ENCODE results near the gene C12orf57. TPM values are rescaled to one million over a fixed set of nuclear protein-coding genes. Genes with fewer than 3 reads are reported as not detected.

Gene C12orf57
- total RNA-seq, 2 experiments from 2014 or later: 305 to 311 TPM

- POLR2A ChIA-PET: interaction anchor here (0.8 to 4.9 kb wide), 3 partner anchors 8 to 321 kb away, joined by 3 to 76 read pairs (median 21); partner anchors contain the start of genes ATN1, C12orf57 and RNU7-1
These were observed 9.7 kb upstream of the C12orf57 start for GRCh38 chr12:6934110-6934509.

DNA sequence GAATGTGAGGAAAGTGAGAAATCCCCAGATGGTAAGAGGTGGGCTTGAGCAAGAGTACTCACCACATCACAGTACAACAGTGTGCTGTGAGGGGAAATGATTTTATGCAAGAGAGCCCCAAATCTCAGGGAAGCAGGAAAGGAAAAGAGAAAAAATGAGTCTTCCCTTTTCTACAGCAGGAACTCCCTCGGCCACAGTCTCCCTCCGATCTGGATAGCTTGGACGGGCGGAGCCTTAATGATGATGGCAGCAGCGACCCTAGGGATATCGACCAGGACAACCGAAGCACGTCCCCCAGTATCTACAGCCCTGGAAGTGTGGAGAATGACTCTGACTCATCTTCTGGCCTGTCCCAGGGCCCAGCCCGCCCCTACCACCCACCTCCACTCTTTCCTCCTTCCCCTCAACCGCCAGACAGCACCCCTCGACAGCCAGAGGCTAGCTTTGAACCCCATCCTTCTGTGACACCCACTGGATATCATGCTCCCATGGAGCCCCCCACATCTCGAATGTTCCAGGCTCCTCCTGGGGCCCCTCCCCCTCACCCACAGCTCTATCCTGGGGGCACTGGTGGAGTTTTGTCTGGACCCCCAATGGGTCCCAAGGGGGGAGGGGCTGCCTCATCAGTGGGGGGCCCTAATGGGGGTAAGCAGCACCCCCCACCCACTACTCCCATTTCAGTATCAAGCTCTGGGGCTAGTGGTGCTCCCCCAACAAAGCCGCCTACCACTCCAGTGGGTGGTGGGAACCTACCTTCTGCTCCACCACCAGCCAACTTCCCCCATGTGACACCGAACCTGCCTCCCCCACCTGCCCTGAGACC, 8.2 kb upstream of the C12orf57 start:
- H3K9me3 ChIP-seq (ENCODE audit: control insufficient read depth in 1 of 2, insufficient read depth in 1 of 2, low read length in 2 of 2): no peaks in the 10 kb centered on the region
- POLR2A ChIA-PET: interaction anchor here (2.7 to 4.9 kb wide), 5 partner anchors 9 to 67 kb away, joined by 21 to 89 read pairs (median 38); partner anchors contain the start of genes ATN1, C12orf57, RNU7-1 and SPSB2
- CTCF ChIA-PET: interaction anchor here (0.9 to 3.0 kb wide), 6 partner anchors 7 to 63 kb away, joined by 3 to 26 read pairs (median 6); partner anchors contain the start of genes ATN1 and SPSB2
- H3K4me3 ChIP-seq (ENCODE audit: low read length): no peak overlapping the region
- peaks cover 49% of the 10 kb centered on the region for H3K4me1 ChIP-seq (ENCODE audit: insufficient read depth, low read length)
- H3K27ac ChIP-seq (ENCODE audit: low read depth in 1 of 2, low read length in 2 of 2): peak overlapping the region; percentile 89 to 92
- H3K36me3 ChIP-seq (ENCODE audit: insufficient read depth, low read length): peaks cover 17% of the 10 kb centered on the region
- Mint-ChIP-seq H3K4me1 (ENCODE audit: low read depth) (peaks cover 68% of the 10 kb centered on the region), H3K4me3 (peak overlapping the region; percentile 82), H3K27me3 (no peaks in the 10 kb centered on the region), H3K9me3 (no peaks in the 10 kb centered on the region), H3K27ac (peak overlapping the region; percentile 95), H3K36me3 (ENCODE audit: low read depth) (peaks cover 28% of the 10 kb centered on the region)
- DNase-seq (no peak), ATAC-seq (ENCODE audit: poor library complexity) (no peak)
- no peak for TF ChIP-seq CTCF (IDR thresholded peaks at IDR 0.05)
- no peaks in the 10 kb centered on the region for H3K27me3 ChIP-seq (ENCODE audit: control insufficient read depth in 1 of 2, insufficient read depth in 2 of 2, low read length in 2 of 2)
- intact Hi-C loops (cut with DNase I, micrococcal nuclease): loop anchor here in 1 of 2 experiments (5.0 kb wide), 1 partner anchor 37 kb away; the partner anchor contains the start of genes EMG1 and PHB2

More at GRCh38 chr12:6934110-6934509, 9.7 kb upstream of the C12orf57 start:
- no peaks in the 10 kb centered on the region for H3K27me3 Mint-ChIP-seq
- intact Hi-C loops (cut with DNase I, micrococcal nuclease): no loop called here
- H3K4me1 Mint-ChIP-seq (ENCODE audit: low read depth): peaks cover 78% of the 10 kb centered on the region
- no peaks in the 10 kb centered on the region for H3K9me3 Mint-ChIP-seq
- peaks cover 28% of the 10 kb centered on the region for H3K36me3 Mint-ChIP-seq (ENCODE audit: low read depth)
- Histone ChIP-seq H3K9me3 (ENCODE audit: control insufficient read depth in 1 of 2, insufficient read depth in 1 of 2, low read length in 2 of 2) (no peaks in the 10 kb centered on the region), H3K4me3 (ENCODE audit: low read length) (no peak overlapping the region), H3K27me3 (ENCODE audit: control insufficient read depth in 1 of 2, insufficient read depth in 2 of 2, low read length in 2 of 2) (no peaks in the 10 kb centered on the region), H3K4me1 (ENCODE audit: insufficient read depth, low read length) (peaks cover 60% of the 10 kb centered on the region), H3K27ac (ENCODE audit: low read depth in 1 of 2, low read length in 2 of 2) (no peak overlapping the region), H3K36me3 (ENCODE audit: insufficient read depth, low read length) (peaks cover 17% of the 10 kb centered on the region)
- TF ChIP-seq CTCF (IDR thresholded peaks at IDR 0.05): no peak
- DNase-seq (no peak), ATAC-seq (ENCODE audit: poor library complexity) (no peak)
- H3K27ac Mint-ChIP-seq: peak overlapping the region; percentile 95
- peak overlapping the region; percentile 82 for H3K4me3 Mint-ChIP-seq
- CTCF ChIA-PET: interaction anchor here (1.0 kb wide), 2 partner anchors 20 to 62 kb away, joined by 3 to 4 read pairs; partner anchors contain the start of genes ENO2 and SPSB2

DNA sequence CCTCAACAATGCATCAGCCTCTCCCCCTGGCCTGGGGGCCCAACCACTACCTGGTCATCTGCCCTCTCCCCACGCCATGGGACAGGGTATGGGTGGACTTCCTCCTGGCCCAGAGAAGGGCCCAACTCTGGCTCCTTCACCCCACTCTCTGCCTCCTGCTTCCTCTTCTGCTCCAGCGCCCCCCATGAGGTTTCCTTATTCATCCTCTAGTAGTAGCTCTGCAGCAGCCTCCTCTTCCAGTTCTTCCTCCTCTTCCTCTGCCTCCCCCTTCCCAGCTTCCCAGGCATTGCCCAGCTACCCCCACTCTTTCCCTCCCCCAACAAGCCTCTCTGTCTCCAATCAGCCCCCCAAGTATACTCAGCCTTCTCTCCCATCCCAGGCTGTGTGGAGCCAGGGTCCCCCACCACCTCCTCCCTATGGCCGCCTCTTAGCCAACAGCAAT, 7.6 kb upstream of the C12orf57 start:
- DNase-seq (no peak), ATAC-seq (ENCODE audit: poor library complexity) (no peak)
- peak overlapping the region; percentile 89 to 92 for H3K27ac ChIP-seq (ENCODE audit: low read depth in 1 of 2, low read length in 2 of 2)
- ChIA-PET CTCF (interaction anchor here (0.9 to 3.0 kb wide), 4 partner anchors 8 to 25 kb away, joined by 3 to 26 read pairs (median 6); partner anchors contain the start of gene ATN1), POLR2A (interaction anchor here (1.5 to 4.9 kb wide), 12 partner anchors 8 to 213 kb away, joined by 3 to 89 read pairs (median 26); partner anchors contain the start of genes ATN1, C12orf57, C1RL and CDCA3)
- H3K27me3 ChIP-seq (ENCODE audit: control insufficient read depth in 1 of 2, insufficient read depth in 2 of 2, low read length in 2 of 2): no peaks in the 10 kb centered on the region
- Mint-ChIP-seq H3K4me1 (ENCODE audit: low read depth) (peaks cover 62% of the 10 kb centered on the region), H3K27me3 (no peaks in the 10 kb centered on the region), H3K9me3 (no peaks in the 10 kb centered on the region), H3K36me3 (ENCODE audit: low read depth) (peaks cover 28% of the 10 kb centered on the region), H3K27ac (peak overlapping the region; percentile 95), H3K4me3 (peak overlapping the region; percentile 81)
- peaks cover 18% of the 10 kb centered on the region for H3K36me3 ChIP-seq (ENCODE audit: insufficient read depth, low read length)
- H3K4me3 ChIP-seq (ENCODE audit: low read length): peak overlapping the region; percentile 72
- no peaks in the 10 kb centered on the region for H3K9me3 ChIP-seq (ENCODE audit: control insufficient read depth in 1 of 2, insufficient read depth in 1 of 2, low read length in 2 of 2)
- intact Hi-C loops (cut with DNase I, micrococcal nuclease): loop anchor here in 1 of 2 experiments (5.0 kb wide), 1 partner anchor 36 kb away; the partner anchor contains the start of genes EMG1 and PHB2
- H3K4me1 ChIP-seq (ENCODE audit: insufficient read depth, low read length): peaks cover 49% of the 10 kb centered on the region
- TF ChIP-seq CTCF (IDR thresholded peaks at IDR 0.05): no peak

Data from CD4-positive, alpha-beta T cell (primary cell).